ENCODE data around the gene ELAC2.

DNA sequence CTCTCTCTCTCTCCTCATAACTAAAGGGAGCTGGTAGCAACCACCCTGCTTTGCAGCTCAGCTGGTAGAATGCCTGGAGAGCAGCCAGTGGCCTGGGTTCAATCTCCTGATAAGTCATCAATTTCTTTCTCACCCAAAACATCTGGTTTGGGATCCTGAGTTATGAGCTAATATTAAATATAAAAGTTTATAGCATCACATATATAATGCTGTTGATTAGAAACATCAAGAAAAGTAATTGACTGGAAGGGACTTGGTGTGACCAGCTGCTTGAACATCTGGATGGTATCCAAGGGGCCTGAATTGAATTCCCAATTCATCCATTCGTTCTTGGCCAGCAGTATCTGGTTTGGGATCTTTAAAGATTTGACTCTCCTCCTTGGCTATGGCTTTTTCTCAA is 12.2 kb upstream of the ELAC2 start:
- TF ChIP-seq, protein P1, sequence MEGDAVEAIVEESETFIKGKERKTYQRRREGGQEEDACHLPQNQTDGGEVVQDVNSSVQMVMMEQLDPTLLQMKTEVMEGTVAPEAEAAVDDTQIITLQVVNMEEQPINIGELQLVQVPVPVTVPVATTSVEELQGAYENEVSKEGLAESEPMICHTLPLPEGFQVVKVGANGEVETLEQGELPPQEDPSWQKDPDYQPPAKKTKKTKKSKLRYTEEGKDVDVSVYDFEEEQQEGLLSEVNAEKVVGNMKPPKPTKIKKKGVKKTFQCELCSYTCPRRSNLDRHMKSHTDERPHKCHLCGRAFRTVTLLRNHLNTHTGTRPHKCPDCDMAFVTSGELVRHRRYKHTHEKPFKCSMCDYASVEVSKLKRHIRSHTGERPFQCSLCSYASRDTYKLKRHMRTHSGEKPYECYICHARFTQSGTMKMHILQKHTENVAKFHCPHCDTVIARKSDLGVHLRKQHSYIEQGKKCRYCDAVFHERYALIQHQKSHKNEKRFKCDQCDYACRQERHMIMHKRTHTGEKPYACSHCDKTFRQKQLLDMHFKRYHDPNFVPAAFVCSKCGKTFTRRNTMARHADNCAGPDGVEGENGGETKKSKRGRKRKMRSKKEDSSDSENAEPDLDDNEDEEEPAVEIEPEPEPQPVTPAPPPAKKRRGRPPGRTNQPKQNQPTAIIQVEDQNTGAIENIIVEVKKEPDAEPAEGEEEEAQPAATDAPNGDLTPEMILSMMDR (conservative IDR thresholded peaks at IDR 0.05; ENCODE audit: low read length): no peak
- TF ChIP-seq EZH2phosphoT487 (IDR thresholded peaks at IDR 0.05; ENCODE audit: borderline replicate concordance): no peak

Measured in Loucy (cell line).